ENCODE measurements around the gene ADAP1. TPM values are rescaled to one million over a fixed set of nuclear protein-coding genes. Genes with fewer than 3 reads are reported as not detected.

ADAP1 gene
- total and polyA plus RNA-seq, 7 donors: 11.4 to 157 (median 72.6) TPM

- peak overlapping the region in 1 of 4 donors; percentile 36 for H3K27ac ChIP-seq
- no peak for TF ChIP-seq EP300 (IDR thresholded peaks at IDR 0.05)
- TF ChIP-seq, protein P1, sequence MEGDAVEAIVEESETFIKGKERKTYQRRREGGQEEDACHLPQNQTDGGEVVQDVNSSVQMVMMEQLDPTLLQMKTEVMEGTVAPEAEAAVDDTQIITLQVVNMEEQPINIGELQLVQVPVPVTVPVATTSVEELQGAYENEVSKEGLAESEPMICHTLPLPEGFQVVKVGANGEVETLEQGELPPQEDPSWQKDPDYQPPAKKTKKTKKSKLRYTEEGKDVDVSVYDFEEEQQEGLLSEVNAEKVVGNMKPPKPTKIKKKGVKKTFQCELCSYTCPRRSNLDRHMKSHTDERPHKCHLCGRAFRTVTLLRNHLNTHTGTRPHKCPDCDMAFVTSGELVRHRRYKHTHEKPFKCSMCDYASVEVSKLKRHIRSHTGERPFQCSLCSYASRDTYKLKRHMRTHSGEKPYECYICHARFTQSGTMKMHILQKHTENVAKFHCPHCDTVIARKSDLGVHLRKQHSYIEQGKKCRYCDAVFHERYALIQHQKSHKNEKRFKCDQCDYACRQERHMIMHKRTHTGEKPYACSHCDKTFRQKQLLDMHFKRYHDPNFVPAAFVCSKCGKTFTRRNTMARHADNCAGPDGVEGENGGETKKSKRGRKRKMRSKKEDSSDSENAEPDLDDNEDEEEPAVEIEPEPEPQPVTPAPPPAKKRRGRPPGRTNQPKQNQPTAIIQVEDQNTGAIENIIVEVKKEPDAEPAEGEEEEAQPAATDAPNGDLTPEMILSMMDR (IDR thresholded peaks at IDR 0.05): no peak
- no peak for TF ChIP-seq POLR2AphosphoS5 (IDR thresholded peaks at IDR 0.05)
- TF ChIP-seq POLR2A (IDR thresholded peaks at IDR 0.05): no peak
- no peaks in the 10 kb centered on the region for H3K9me3 ChIP-seq
- intact Hi-C loops (cut with DNase I): no loop called here
- no peaks in the 10 kb centered on the region for H3K27me3 ChIP-seq
- peaks cover 25 to 37% (median 29%) of the 10 kb centered on the region in 4 donors for H3K36me3 ChIP-seq
- 87 to 92% methylated on average over 31 of the region's 31 CpGs for WGBS, 2 donors
- no peak overlapping the region for H3K4me3 ChIP-seq
- DNase-seq: peak; percentile 61
- peaks cover 0 to 53% (median 39%) of the 10 kb centered on the region in 4 donors for H3K4me1 ChIP-seq
Observed at GRCh38 chr7:884191-885003, 70.1 kb downstream of the ADAP1 start.

DNA sequence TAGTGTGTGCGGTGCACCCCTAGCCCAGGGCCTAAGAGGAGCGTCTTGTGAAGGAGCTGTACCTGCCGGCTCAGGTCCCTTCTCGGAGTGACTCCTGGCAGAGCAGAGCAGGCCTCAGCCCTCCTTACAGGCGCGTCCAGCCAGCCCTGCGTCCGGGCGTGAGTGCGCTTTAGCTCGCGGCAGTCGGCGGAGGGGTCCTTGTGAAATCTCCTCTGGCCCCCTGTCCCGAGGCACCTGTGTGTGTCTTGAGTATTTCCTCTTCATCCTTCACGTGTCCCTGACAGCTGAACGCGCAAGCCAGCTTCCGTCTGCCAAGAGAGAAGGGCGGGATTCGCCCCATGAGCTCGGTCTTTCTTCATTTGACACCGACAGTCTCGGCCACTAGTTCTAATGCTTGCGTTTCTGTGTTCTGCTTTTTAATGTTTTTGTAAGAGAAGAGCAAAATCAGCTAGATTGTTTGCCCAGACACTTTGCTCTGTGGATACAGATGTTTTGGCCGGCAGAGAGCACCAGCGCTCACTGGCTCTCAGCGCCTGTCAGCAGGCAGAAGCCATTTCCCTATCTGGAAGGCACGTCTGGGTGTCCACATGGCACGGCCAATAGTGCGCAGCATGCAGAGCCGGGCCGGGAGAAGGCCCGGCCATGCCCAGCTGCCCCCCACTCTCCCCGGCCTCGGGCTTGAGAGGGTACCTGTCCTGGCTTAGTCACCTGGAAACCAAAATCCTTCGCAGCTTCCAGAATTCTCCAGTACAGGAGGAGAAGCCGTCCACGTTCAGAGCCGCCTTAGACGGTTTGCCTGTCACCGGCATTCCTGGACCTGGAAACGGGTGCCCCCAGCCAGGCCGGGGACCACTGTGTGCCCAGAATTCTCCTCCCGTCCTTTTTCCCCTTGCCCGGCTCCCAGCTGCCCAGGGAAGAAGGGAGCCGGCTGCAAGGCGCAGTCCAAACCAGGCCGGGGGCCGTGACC, 71.1 kb downstream of the ADAP1 start:
- Histone ChIP-seq H3K27ac (peak overlapping the region in 3 of 4 donors; percentile 36 to 43 (median 43)), H3K27me3 (no peaks in the 10 kb centered on the region), H3K4me3 (no peak overlapping the region), H3K9me3 (no peaks in the 10 kb centered on the region), H3K4me1 (peaks cover 0 to 63% (median 49%) of the 10 kb centered on the region in 4 donors), H3K36me3 (peaks cover 19 to 33% (median 22%) of the 10 kb centered on the region in 4 donors)
- TF ChIP-seq EP300 (IDR thresholded peaks at IDR 0.05): no peak
- no peak for TF ChIP-seq POLR2A (IDR thresholded peaks at IDR 0.05)
- TF ChIP-seq POLR2AphosphoS5 (IDR thresholded peaks at IDR 0.05): no peak
- TF ChIP-seq, protein P1 (IDR thresholded peaks at IDR 0.05): no peak
- WGBS, 2 donors: 89 to 90% methylated on average over 50 of the region's 50 CpGs
- peak; percentile 65 for DNase-seq
- intact Hi-C loops (cut with DNase I): no loop called here

DNA sequence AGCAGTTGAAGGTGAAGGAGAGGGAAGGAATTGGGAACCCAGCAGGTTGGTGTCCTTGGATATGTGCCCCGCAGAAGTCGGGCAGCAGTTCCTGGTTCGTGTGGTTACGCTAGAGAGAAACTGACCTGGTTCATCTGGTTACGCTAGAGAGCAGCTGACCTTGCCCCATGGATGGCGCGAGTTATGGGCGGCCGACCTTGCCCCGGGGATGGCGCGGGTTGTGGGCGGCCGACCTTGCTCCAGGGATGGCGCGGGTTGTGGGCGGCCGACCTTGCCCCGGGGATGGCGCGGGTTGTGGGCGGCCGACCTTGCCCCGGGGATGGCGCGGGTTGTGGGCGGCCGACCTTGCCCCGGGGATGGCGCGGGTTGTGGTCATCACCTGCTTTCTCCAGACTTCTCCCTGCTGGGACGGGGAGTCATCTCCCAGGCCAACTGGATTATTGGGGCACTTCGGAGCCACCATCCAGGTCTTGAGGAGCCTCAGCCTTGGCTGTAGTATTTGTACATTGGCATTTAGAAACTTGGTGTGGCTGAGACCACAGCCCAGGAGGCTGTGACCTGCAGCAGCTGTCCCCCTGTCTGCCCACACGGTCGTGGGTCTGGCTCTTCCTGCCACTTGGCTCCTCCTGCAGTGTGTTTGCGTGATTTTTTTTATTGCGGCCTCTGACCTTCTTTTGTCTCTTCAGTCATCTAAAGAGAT, 72.0 kb downstream of the ADAP1 start:
- H3K36me3 ChIP-seq: peaks cover 11 to 25% (median 13%) of the 10 kb centered on the region in 4 donors
- TF ChIP-seq, protein P1 (IDR thresholded peaks at IDR 0.05): no peak
- TF ChIP-seq POLR2A (IDR thresholded peaks at IDR 0.05) (no peak), POLR2AphosphoS5 (IDR thresholded peaks at IDR 0.05) (no peak), EP300 (IDR thresholded peaks at IDR 0.05) (no peak)
- 92% methylated on average over 37 of the region's 37 CpGs for WGBS, 2 donors
- peak; percentile 57 for DNase-seq
- H3K9me3 ChIP-seq: no peaks in the 10 kb centered on the region
- H3K4me3 ChIP-seq: no peak overlapping the region
- peak overlapping the region in 3 of 4 donors; percentile 36 to 43 (median 43) for H3K27ac ChIP-seq
- H3K4me1 ChIP-seq: peaks cover 0 to 72% (median 58%) of the 10 kb centered on the region in 4 donors
- intact Hi-C loops (cut with DNase I): no loop called here
- no peaks in the 10 kb centered on the region for H3K27me3 ChIP-seq

GRCh38 chr7:881441-882234, 72.8 kb downstream of the ADAP1 start:
- DNase-seq: peak; percentile 21
- peaks cover 0 to 73% (median 61%) of the 10 kb centered on the region in 4 donors for H3K4me1 ChIP-seq
- H3K36me3 ChIP-seq: peaks cover 3 to 16% (median 5%) of the 10 kb centered on the region in 4 donors
- 91 to 93% methylated on average over 20 of the region's 20 CpGs for WGBS, 2 donors
- no peak overlapping the region for H3K27ac ChIP-seq
- H3K9me3 ChIP-seq: no peaks in the 10 kb centered on the region
- H3K4me3 ChIP-seq: no peak overlapping the region
- intact Hi-C loops (cut with DNase I): no loop called here
- TF ChIP-seq EP300 (IDR thresholded peaks at IDR 0.05): no peak
- TF ChIP-seq, protein P1 (IDR thresholded peaks at IDR 0.05): no peak
- no peak for TF ChIP-seq POLR2A (IDR thresholded peaks at IDR 0.05)
- no peak for TF ChIP-seq POLR2AphosphoS5 (IDR thresholded peaks at IDR 0.05)
- no peaks in the 10 kb centered on the region for H3K27me3 ChIP-seq

Data from sigmoid colon (tissue), 7 donors.